HG03442 (cell line): ENCODE results near the gene TMEM200A.
"Not testable (repeated sequence)": the region's sequence is repeated elsewhere in the genome, so short reads cannot be mapped to it uniquely, and the experiment has no call there.

ENCODE experiments used
- ATAC-seq: cut with Tn5 transposase; IDR thresholded peaks from one replicate; pipeline ENCODE4 v1.9.1; 2021; ENCODE audit warnings: mild to moderate bottlenecking, moderate library complexity; ENCODE audit not compliant: unreplicated experiment

TMEM200A gene

GRCh38 chr6:130365166-130366106 is at the start of gene TMEM200A:
TSS of gene TMEM200A (plus strand) at chr6:130366017. CDS start at chr6:130440423, 74,406 bp downstream.
- ATAC-seq: peak; percentile 68

GRCh38 chr6:130320908-130321307 is 44.9 kb upstream of the TMEM200A start:
- ATAC-seq: no peak

- ATAC-seq: no peak
Measured at GRCh38 chr6:130322673-130323268, 43.0 kb upstream of the TMEM200A start.

GRCh38 chr6:130324657-130325056 is 41.2 kb upstream of the TMEM200A start:
- ATAC-seq: no peak

- ATAC-seq: no peak
Measured at GRCh38 chr6:130326496-130326895, 39.3 kb upstream of the TMEM200A start.

- no peak for ATAC-seq
Measured at GRCh38 chr6:130337534-130337933, 28.3 kb upstream of the TMEM200A start.

- ATAC-seq: not testable (repeated sequence)
Measured at GRCh38 chr6:130346324-130346723, 19.5 kb upstream of the TMEM200A start.

GRCh38 chr6:130354322-130354721 is 11.5 kb upstream of the TMEM200A start:
- no peak for ATAC-seq

GRCh38 chr6:130355572-130355971 is 10.2 kb upstream of the TMEM200A start:
- no peak for ATAC-seq

GRCh38 chr6:130357436-130357835 is 8.4 kb upstream of the TMEM200A start:
- ATAC-seq: no peak

- ATAC-seq: no peak
Measured at GRCh38 chr6:130359736-130360135, 6.1 kb upstream of the TMEM200A start.

GRCh38 chr6:130362128-130362527 is 3.7 kb upstream of the TMEM200A start:
- no peak for ATAC-seq

- no peak for ATAC-seq
Measured at GRCh38 chr6:130364224-130364780, 1.5 kb upstream of the TMEM200A start.

GRCh38 chr6:130366107-130367005 is 539 bp downstream of the TMEM200A start:
- ATAC-seq: peak; percentile 25

GRCh38 chr6:130367767-130368166 is 1.9 kb downstream of the TMEM200A start:
- ATAC-seq: no peak

GRCh38 chr6:130368576-130368975 is 2.8 kb downstream of the TMEM200A start:
- no peak for ATAC-seq

GRCh38 chr6:130369831-130370230 is 4.0 kb downstream of the TMEM200A start:
- no peak for ATAC-seq

- no peak for ATAC-seq
Measured at GRCh38 chr6:130371921-130372420, 6.2 kb downstream of the TMEM200A start.

GRCh38 chr6:130372786-130373185 is 7.0 kb downstream of the TMEM200A start:
- ATAC-seq: no peak

GRCh38 chr6:130373992-130374391 is 8.2 kb downstream of the TMEM200A start:
- ATAC-seq: no peak

- no peak for ATAC-seq
Measured at GRCh38 chr6:130376936-130377335, 11.1 kb downstream of the TMEM200A start.
